ENCODE measurements around the gene CSNK2B.

The CSNK2B gene

DNA sequence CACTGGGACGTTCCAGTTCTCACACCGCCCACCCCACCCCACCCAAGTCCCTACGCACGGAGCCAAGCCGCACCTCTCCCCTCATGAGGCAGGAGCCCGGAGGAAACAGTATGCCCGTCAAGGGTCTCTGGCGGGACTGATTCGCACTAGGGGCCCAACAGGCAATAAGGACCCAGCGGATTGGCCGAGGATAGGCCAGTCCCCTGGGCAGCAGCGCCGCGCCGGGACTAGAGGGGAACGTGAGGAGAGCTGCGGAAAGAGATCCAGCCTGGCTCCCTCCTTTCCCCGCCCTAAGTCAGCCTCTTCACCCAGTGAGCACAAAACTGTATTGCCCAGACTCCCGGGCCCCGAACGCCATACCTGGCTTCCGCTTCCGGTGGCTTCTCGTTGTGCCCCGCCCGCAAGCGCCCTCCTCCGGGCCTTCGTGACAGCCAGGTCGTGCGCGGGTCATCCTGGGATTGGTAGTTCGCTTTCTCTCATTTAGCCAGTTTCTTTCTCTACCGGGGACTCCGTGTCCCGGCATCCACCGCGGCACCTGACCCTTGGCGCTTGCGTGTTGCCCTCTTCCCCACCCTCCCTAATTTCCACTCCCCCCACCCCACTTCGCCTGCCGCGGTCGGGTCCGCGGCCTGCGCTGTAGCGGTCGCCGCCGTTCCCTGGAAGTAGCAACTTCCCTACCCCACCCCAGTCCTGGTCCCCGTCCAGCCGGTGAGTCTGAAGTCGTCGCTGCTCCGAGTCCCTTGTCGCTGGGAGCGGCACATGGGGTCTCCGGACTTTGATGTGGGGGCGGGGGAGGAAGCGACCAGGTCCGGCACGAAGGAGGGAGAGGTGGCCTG, at the start of gene CSNK2B:
Gene CSNK2B (plus strand): TSS at position 580 of the 836 bp plus-strand sequence. CDS start 752 bp downstream, outside the sequence.
- peak; percentile 93 for DNase-seq (ENCODE audit: low read depth, low spot score)
- H3K4me3 ChIP-seq (ENCODE audit: insufficient read length, low read depth) = peak within 1 kb of the TSS; percentile 93
- peak within 1 kb of the TSS; percentile 99 for H3K9ac ChIP-seq (ENCODE audit: insufficient read length, low read depth)
- H3K36me3 ChIP-seq (ENCODE audit: insufficient read depth, insufficient read length, low read length) = peaks cover 66% of the 10 kb centered on the region
- no peaks in the 10 kb centered on the region for H3K27me3 ChIP-seq (ENCODE audit: insufficient read depth, insufficient read length)
- peaks cover 5% of the 10 kb centered on the region for H3K4me1 ChIP-seq (ENCODE audit: insufficient read depth, insufficient read length)
- TF ChIP-seq SUZ12 (IDR thresholded peaks at IDR 0.05; ENCODE audit: extremely low read depth, insufficient read depth, insufficient read length) = no peak
- TF ChIP-seq ZNF274 (IDR thresholded peaks at IDR 0.05; ENCODE audit: low read depth, low read length) = no peak
- no peak for TF ChIP-seq YY1 (IDR thresholded peaks at IDR 0.05; ENCODE audit: insufficient read depth, insufficient read length)
- no peaks in the 10 kb centered on the region for H3K9me3 ChIP-seq (ENCODE audit: insufficient read depth, low read length)

DNA sequence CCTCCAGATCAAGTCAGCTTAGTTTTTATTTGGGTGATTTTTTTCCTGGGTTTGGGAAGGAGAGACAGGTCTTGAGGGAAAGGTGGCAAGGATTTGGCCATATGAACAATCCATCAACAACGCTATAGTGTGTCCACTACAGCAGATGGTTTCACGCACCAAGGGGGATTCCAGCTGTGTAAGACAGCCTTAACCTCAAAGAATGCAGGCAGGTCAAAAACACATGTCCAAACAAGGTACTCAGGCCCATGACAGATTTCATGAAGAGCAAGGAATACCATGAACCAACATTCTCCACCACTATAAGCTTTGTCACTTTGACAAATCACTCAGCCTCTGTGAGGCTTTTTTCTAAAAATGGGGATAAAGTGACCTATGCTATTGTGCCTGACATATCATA, 48.9 kb upstream of the CSNK2B start:
- no peaks in the 10 kb centered on the region for H3K9me3 ChIP-seq (ENCODE audit: insufficient read depth, low read length)
- no peak overlapping the region for H3K9ac ChIP-seq (ENCODE audit: insufficient read length, low read depth)
- no peaks in the 10 kb centered on the region for H3K4me1 ChIP-seq (ENCODE audit: insufficient read depth, insufficient read length)
- no peaks in the 10 kb centered on the region for H3K27me3 ChIP-seq (ENCODE audit: insufficient read depth, insufficient read length)
- no peak for TF ChIP-seq ZNF274 (IDR thresholded peaks at IDR 0.05; ENCODE audit: low read depth, low read length)
- no peak for TF ChIP-seq YY1 (IDR thresholded peaks at IDR 0.05; ENCODE audit: insufficient read depth, insufficient read length)
- no peak for TF ChIP-seq SUZ12 (IDR thresholded peaks at IDR 0.05; ENCODE audit: extremely low read depth, insufficient read depth, insufficient read length)
- H3K4me3 ChIP-seq (ENCODE audit: insufficient read length, low read depth) = no peak overlapping the region
- H3K36me3 ChIP-seq (ENCODE audit: insufficient read depth, insufficient read length, low read length) = peaks cover 7% of the 10 kb centered on the region
- DNase-seq (ENCODE audit: low read depth, low spot score) = no peak

DNA sequence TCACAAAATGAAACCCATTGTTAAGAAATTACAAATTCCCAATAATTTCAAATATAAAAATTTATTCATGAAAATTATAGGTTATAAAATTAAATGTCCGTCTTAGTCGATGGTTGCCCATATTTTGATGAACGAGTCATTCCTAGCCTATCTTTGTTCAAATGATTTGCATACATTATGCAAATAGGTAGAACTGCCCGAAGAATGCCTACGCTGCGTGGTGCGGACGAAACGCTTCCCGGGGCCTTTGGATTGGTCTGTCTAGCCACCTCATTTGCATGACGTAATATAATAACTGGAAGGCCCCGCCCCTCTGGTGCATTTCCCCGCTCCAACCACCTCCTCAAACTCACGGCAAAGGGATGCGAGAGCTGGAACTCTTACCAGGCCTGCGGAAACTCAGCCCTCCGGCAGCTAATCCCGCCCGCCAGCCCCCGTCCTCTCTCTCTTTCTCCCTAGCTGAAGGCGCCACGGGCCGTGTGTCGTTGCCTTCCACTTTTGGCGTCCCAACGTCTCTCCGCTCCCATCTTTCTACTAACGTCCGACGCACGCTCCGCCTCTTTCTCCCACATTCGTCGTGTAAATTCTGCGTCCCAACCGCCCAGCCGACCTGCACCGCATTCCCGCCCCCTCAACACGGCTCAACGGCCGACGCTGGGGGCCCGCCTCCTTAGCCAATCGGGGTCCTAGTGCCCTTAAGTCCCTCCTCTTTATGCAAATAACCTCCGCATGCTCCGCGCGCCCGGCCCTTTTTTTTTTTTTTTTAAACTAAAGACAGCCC, 45.9 kb upstream of the CSNK2B start:
- peak; percentile 94 for DNase-seq (ENCODE audit: low read depth, low spot score)
- H3K27me3 ChIP-seq (ENCODE audit: insufficient read depth, insufficient read length) = no peaks in the 10 kb centered on the region
- peaks cover 3% of the 10 kb centered on the region for H3K4me1 ChIP-seq (ENCODE audit: insufficient read depth, insufficient read length)

DNA sequence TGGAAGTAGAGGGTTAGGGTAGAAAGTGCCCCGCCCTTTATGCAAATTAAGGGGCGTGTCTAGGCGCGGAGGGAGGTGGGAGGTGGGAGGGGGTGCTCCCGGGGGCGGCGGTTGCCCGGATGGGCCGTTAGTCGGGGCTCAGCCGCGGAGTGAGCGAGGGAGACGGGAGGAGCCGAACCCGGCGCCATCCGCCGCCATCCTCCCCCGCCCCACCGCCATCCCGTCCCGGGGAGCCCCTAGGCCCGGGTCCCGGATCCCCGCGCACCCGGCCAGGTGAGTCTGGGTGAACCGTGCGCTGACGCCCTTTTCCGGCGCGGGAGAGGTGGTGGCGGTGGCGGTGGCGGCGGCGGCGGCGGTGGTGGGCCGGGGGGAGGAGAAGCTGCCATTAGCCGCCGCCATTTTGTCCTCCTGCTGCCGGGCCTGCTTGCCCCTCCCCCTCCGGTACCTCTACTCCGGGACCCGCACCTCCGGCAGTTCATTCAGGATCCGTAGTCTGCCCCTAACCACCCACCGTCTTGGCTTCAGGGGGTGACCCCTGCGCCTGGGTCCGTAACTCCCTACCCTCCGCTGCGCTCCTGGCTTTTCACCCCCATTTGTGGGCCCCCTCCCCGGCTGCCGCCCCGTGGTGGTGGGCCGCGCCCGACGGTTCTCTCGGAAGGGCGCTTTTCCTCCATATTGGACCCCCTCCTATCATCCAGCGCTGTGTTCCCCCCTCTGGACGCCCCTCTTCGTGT, 45.1 kb upstream of the CSNK2B start, which contains the start of gene PRRC2A:
Gene PRRC2A (plus strand): TSS at position 130 of the 734 bp plus-strand sequence. CDS start 2,075 bp downstream, outside the sequence.
- H3K9ac ChIP-seq (ENCODE audit: insufficient read length, low read depth) = peak within 1 kb of the TSS; percentile 96
- DNase-seq (ENCODE audit: low read depth, low spot score) = peak; percentile 33
- H3K4me3 ChIP-seq (ENCODE audit: insufficient read length, low read depth) = peak within 1 kb of the TSS; percentile 89
- peaks cover 44% of the 10 kb centered on the region for H3K36me3 ChIP-seq (ENCODE audit: insufficient read depth, insufficient read length, low read length)
- H3K4me1 ChIP-seq (ENCODE audit: insufficient read depth, insufficient read length) = peaks cover 6% of the 10 kb centered on the region
- TF ChIP-seq YY1 (IDR thresholded peaks at IDR 0.05; ENCODE audit: insufficient read depth, insufficient read length) = peak; percentile 73
- TF ChIP-seq SUZ12 (IDR thresholded peaks at IDR 0.05; ENCODE audit: extremely low read depth, insufficient read depth, insufficient read length) = no peak
- TF ChIP-seq ZNF274 (IDR thresholded peaks at IDR 0.05; ENCODE audit: low read depth, low read length) = no peak
- no peaks in the 10 kb centered on the region for H3K27me3 ChIP-seq (ENCODE audit: insufficient read depth, insufficient read length)
- no peaks in the 10 kb centered on the region for H3K9me3 ChIP-seq (ENCODE audit: insufficient read depth, low read length)

More for the DNA sequence above, 45.9 kb upstream of the CSNK2B start:
- peaks cover 36% of the 10 kb centered on the region for H3K36me3 ChIP-seq (ENCODE audit: insufficient read depth, insufficient read length, low read length)
- H3K4me3 ChIP-seq (ENCODE audit: insufficient read length, low read depth) = peak overlapping the region; percentile 56
- TF ChIP-seq ZNF274 (IDR thresholded peaks at IDR 0.05; ENCODE audit: low read depth, low read length) (no peak), SUZ12 (IDR thresholded peaks at IDR 0.05; ENCODE audit: extremely low read depth, insufficient read depth, insufficient read length) (no peak), YY1 (IDR thresholded peaks at IDR 0.05; ENCODE audit: insufficient read depth, insufficient read length) (no peak)
- peak overlapping the region; percentile 91 for H3K9ac ChIP-seq (ENCODE audit: insufficient read length, low read depth)
- no peaks in the 10 kb centered on the region for H3K9me3 ChIP-seq (ENCODE audit: insufficient read depth, low read length)

DNA sequence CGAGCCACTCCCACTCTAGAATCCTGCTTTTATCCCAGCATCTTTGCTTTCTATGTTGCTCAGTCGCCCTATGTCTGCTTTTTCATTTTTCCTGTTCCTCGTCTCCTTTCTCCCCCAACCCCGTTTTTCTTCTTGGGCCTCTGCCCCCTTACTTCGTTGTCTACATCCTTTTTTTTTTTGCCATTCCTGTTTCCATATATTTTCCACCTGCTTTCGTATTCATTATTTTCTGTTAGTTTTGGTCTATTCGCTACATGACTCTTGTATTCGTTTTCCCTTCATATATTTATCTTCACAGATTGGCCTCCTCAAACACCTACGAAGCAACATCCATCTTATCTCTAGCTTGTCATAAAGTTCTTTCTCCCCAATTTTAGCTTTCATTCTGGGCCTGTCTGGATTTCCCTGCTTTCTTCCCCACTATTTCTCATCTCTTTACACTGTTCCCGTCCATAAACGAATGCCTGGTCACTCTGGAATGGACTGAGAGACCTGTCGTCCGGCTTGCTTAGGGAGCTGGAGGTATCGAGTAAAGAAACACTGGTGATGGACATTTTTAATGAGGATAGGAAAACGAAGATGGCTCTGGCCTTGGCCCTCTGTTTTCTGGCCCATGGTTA, 44.5 kb upstream of the CSNK2B start:
- Histone ChIP-seq H3K4me3 (ENCODE audit: insufficient read length, low read depth) (peak overlapping the region; percentile 89), H3K9ac (ENCODE audit: insufficient read length, low read depth) (peak overlapping the region; percentile 96), H3K27me3 (ENCODE audit: insufficient read depth, insufficient read length) (no peaks in the 10 kb centered on the region), H3K36me3 (ENCODE audit: insufficient read depth, insufficient read length, low read length) (peaks cover 51% of the 10 kb centered on the region), H3K4me1 (ENCODE audit: insufficient read depth, insufficient read length) (peaks cover 6% of the 10 kb centered on the region), H3K9me3 (ENCODE audit: insufficient read depth, low read length) (no peaks in the 10 kb centered on the region)
- TF ChIP-seq ZNF274 (IDR thresholded peaks at IDR 0.05; ENCODE audit: low read depth, low read length) (no peak), SUZ12 (IDR thresholded peaks at IDR 0.05; ENCODE audit: extremely low read depth, insufficient read depth, insufficient read length) (no peak), YY1 (IDR thresholded peaks at IDR 0.05; ENCODE audit: insufficient read depth, insufficient read length) (no peak)
- DNase-seq (ENCODE audit: low read depth, low spot score) = no peak

DNA sequence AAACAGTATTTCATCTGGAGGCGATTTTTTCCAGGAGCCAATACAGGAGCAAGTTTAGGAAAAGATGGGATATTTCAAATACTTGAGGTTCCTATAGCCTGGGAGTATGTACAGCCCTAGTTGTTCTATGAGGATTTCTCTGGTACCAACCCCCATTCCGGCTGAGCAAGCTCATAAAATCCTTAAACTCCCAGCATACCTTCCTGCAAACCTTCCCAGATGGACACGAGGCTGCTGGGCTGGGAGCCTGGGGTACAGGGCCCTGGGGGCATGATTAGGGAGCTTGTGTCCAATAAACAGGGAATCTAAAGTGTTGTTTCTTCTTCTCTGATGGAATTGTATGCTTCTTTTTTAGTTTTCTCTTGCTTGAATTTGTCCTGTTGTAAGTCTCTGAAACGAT, 43.9 kb upstream of the CSNK2B start:
- Histone ChIP-seq H3K4me1 (ENCODE audit: insufficient read depth, insufficient read length) (peaks cover 6% of the 10 kb centered on the region), H3K9me3 (ENCODE audit: insufficient read depth, low read length) (no peaks in the 10 kb centered on the region), H3K36me3 (ENCODE audit: insufficient read depth, insufficient read length, low read length) (peaks cover 56% of the 10 kb centered on the region), H3K27me3 (ENCODE audit: insufficient read depth, insufficient read length) (no peaks in the 10 kb centered on the region), H3K9ac (ENCODE audit: insufficient read length, low read depth) (peak overlapping the region; percentile 96), H3K4me3 (ENCODE audit: insufficient read length, low read depth) (peak overlapping the region; percentile 89)
- no peak for TF ChIP-seq YY1 (IDR thresholded peaks at IDR 0.05; ENCODE audit: insufficient read depth, insufficient read length)
- TF ChIP-seq SUZ12 (IDR thresholded peaks at IDR 0.05; ENCODE audit: extremely low read depth, insufficient read depth, insufficient read length) = no peak
- TF ChIP-seq ZNF274 (IDR thresholded peaks at IDR 0.05; ENCODE audit: low read depth, low read length) = no peak
- DNase-seq (ENCODE audit: low read depth, low spot score) = no peak
